HCT116 (cell line): ENCODE measurements around the gene TNRC18.

Source experiments
- EZH2phosphoT487 ChIP-seq: fragments of 200-600 bp; IDR thresholded peaks from 2 replicates; pipeline ENCODE4 v1.6.1; 2018; ENCODE audit warnings: antibody characterized with exemption, borderline replicate concordance
- SIN3A ChIP-seq: IDR thresholded peaks from 2 replicates; pipeline ENCODE4 v1.6.1; 2012; ENCODE audit warnings: low read depth

DNA sequence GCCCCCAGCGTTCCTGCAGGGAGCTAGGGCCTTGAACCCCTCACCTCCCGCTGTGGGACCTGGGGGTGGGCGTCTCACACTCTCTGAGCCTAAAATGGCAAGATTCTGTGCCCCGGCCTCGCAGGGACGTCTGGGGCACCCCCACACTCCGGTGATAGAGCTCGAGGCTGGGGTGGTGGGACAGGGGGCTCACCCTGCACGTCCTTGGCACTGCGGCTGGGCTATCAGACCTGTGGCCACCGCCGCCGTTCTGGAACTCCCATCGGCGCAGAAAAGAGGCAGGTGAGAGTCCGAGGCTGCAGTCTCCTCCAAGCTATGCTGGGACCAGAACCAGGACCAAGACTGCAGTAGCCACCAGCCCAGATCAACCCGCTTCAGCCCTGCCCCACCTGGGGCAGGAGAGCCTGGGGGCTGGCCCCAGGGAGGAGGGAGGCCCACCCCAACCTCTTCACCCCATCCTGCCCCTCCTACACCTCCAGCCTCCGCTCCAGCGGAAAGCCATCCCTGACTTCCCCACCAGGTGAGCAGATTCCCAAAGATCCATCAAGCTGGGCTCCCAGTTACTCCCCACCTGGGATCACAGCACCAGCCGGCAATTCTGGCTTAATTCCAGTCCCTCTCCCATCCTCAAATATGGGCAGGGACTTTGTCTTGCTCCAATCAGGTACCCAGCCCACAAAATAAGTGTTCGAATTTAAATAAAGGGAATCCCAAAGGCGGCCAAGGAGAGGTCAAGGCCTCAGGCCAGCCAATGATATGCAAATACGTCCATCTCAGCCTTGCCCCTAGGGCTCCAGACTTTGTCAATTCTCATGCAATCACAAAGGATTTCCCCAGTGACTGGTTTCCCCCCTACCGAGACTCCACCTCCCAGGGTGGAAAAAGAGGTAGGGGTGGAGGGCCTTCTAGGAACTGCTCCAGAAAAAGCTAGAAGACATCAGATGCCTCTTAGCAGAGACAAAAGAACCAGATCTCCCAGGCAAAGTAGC, 16.4 kb downstream of the TNRC18 start:
- TF ChIP-seq EZH2phosphoT487, result no peak
- TF ChIP-seq SIN3A, result no peak
